Neuronal stem cell (in vitro differentiated cells): ENCODE results near the gene NRXN3.
A peak's percentile ranks its signal among the peaks of the same experiment; 100 is the strongest.

Source experiments
- DNase-seq: peaks from one replicate; pipeline ENCODE4 v3.0.0-alpha.2; 2013; ENCODE audit warnings: low spot score
- H2AFZ ChIP-seq: one replicate; pipeline ENCODE4 v1.6.1; 2013; ENCODE audit warnings: mild to moderate bottlenecking, low read length, inconsistent platforms
- H2AK5ac ChIP-seq: 2 replicates; pipeline ENCODE4 v1.6.1; 2013; ENCODE audit warnings: low read depth, mild to moderate bottlenecking, inconsistent platforms, low read length, moderate library complexity, mixed read lengths
- H2BK120ac ChIP-seq: 2 replicates; pipeline ENCODE4 v1.6.1; 2013; ENCODE audit warnings: low read depth, mild to moderate bottlenecking, inconsistent platforms, low read length, moderate library complexity, mixed read lengths
- H2BK12ac ChIP-seq: one replicate; pipeline ENCODE4 v1.6.1; 2013; ENCODE audit warnings: low read length, inconsistent platforms
- H2BK15ac ChIP-seq: 2 replicates; pipeline ENCODE4 v1.6.1; 2013; ENCODE audit warnings: mild to moderate bottlenecking, low read length, inconsistent platforms, mixed read lengths
- H2BK5ac ChIP-seq: one replicate; pipeline ENCODE4 v1.6.1; 2013; ENCODE audit warnings: inconsistent platforms, mild to moderate bottlenecking, low read length, moderate library complexity
- H3K14ac ChIP-seq: one replicate; pipeline ENCODE4 v1.6.1; 2013; ENCODE audit warnings: low read length, inconsistent platforms
- H3K18ac ChIP-seq: 2 replicates; pipeline ENCODE4 v1.6.1; 2013; ENCODE audit warnings: low read length, inconsistent platforms
- H3K23ac ChIP-seq: 2 replicates; pipeline ENCODE4 v1.6.1; 2013; ENCODE audit warnings: low read depth, mild to moderate bottlenecking, mixed read lengths, low read length, inconsistent platforms; ENCODE audit not compliant: poor library complexity
- H3K27ac ChIP-seq: replicated peaks from 3 replicates; pipeline ENCODE4 v1.5.1; 2013; ENCODE audit warnings: low read length, inconsistent platforms
- H3K27me3 ChIP-seq, 3 experiments: 2 replicates each; pipeline ENCODE4 v1.6.1; 2013; ENCODE audit warnings: low read length in 3 of 3, mild to moderate bottlenecking in 2 of 3, inconsistent platforms in 1 of 3, low read depth in 1 of 3, mixed read lengths in 1 of 3, moderate library complexity in 1 of 3; ENCODE audit not compliant: control insufficient read depth in 3 of 3, insufficient read depth in 3 of 3
- H3K36me3 ChIP-seq, 2 donors: replicated peaks in 1 of 2; 2 replicates each; pipeline ENCODE4 v1.6.1; 2013; ENCODE audit warnings: low read length in 2 of 2; ENCODE audit not compliant: control insufficient read depth in 2 of 2, insufficient read depth in 2 of 2
- H3K4ac ChIP-seq: 2 replicates; pipeline ENCODE4 v1.6.1; 2013; ENCODE audit warnings: inconsistent platforms, mild to moderate bottlenecking, low read length, moderate library complexity
- H3K4me1 ChIP-seq, 2 donors: 1 replicate in 1 of 2; 2 replicates in 1 of 2; pipeline ENCODE4 v1.6.1; 2013; ENCODE audit warnings: low read length in 2 of 2, low read depth in 1 of 2; ENCODE audit not compliant: control insufficient read depth in 2 of 2, insufficient read depth in 1 of 2
- H3K4me2 ChIP-seq: one replicate; pipeline ENCODE4 v1.6.1; 2013; ENCODE audit warnings: mild to moderate bottlenecking, low read length, inconsistent platforms; ENCODE audit not compliant: insufficient read depth, poor library complexity, severe bottlenecking
- H3K4me3 ChIP-seq, 2 donors: 2 replicates each; pipeline ENCODE4 v1.5.1; 2013; ENCODE audit warnings: low read length in 2 of 2, mild to moderate bottlenecking in 2 of 2, inconsistent platforms in 1 of 2, moderate library complexity in 1 of 2
- H3K79me1 ChIP-seq: one replicate; pipeline ENCODE4 v1.6.1; 2013; ENCODE audit warnings: low read depth, mild to moderate bottlenecking, inconsistent platforms, low read length, moderate library complexity
- H3K9ac ChIP-seq: one replicate; pipeline ENCODE4 v1.6.1; 2013; ENCODE audit warnings: mild to moderate bottlenecking, low read depth, low read length, inconsistent platforms; ENCODE audit not compliant: poor library complexity
- H3K9me3 ChIP-seq, 2 donors: replicated peaks in 1 of 2; 2 replicates each; pipeline versions ENCODE3 to v1.6.1; 2013; ENCODE audit warnings: low read length in 2 of 2, mild to moderate bottlenecking in 2 of 2, inconsistent platforms in 1 of 2, low read depth in 1 of 2, mixed read lengths in 1 of 2, moderate library complexity in 1 of 2; ENCODE audit not compliant: control insufficient read depth in 2 of 2, insufficient read depth in 1 of 2
- H4K8ac ChIP-seq: one replicate; pipeline ENCODE4 v1.6.1; 2013; ENCODE audit warnings: low read depth, mild to moderate bottlenecking, inconsistent platforms, low read length, moderate library complexity
- H4K91ac ChIP-seq: one replicate; pipeline ENCODE4 v1.6.1; 2013; ENCODE audit warnings: low read length, low read depth, mild to moderate bottlenecking, inconsistent platforms; ENCODE audit not compliant: poor library complexity
- WGBS, 2 donors: extraction: QIAGEN DNeasy Blood & Tissue Kit; methylation state at CpG; one replicate each; pipeline ENCODE4 v1.1.7; 2013; ENCODE audit warnings: missing lambda C conversion rate in 2 of 2, mixed read lengths in 1 of 2; ENCODE audit not compliant: insufficient read length in 2 of 2, insufficient replicate concordance in 1 of 2; ENCODE audit errors: extremely low coverage in 2 of 2; 5-methylcytosine and 5-hydroxymethylcytosine counted together

NRXN3 gene

GRCh38 chr14:79465651-79466050, 1295.5 kb downstream of the NRXN3 start:
- no CpG with 5 or more reads among the region's 3 CpGs for whole genome bisulfite sequencing, 2 donors
- no peaks in the 10 kb centered on the region for H3K9me3 ChIP-seq

DNA sequence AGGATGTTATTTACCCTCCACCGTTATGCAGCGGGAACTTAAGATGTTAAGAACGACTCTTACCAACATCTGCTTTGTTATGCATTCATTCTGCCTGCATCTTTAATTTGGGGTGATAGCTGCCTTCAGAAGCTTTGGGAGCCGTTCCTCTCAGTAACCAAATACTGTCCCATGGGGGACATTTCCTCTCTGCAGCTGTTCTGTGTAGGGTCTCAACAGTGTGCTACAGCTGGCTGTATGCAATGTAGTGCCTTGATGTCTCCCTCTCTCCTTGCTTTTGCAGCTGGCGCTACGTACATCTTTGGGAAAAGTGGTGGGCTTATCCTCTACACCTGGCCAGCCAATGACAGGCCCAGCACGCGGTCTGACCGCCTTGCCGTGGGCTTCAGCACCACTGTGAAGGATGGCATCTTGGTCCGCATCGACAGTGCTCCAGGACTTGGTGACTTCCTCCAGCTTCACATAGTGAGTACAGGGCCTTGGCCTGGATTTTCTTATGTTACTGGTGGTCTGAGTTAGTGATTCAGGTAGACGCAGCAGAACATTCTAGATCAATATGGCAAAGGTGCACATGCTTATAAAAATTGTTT, 1296.9 kb downstream of the NRXN3 start:
- Histone ChIP-seq H3K36me3 (no peaks in the 10 kb centered on the region), H3K14ac (no peak overlapping the region), H4K8ac (no peak overlapping the region), H3K27ac (no peak overlapping the region), H4K91ac (no peak overlapping the region), H3K4me2 (no peak overlapping the region), H3K9ac (no peak overlapping the region), H3K23ac (no peak overlapping the region), H3K18ac (no peak overlapping the region), H3K79me1 (no peaks in the 10 kb centered on the region), H3K27me3 (no peaks in the 10 kb centered on the region), H3K9me3 (no peaks in the 10 kb centered on the region), H3K4me1 (peaks cover 0 to 2% of the 10 kb centered on the region in 2 donors), H3K4ac (no peak overlapping the region), H2BK12ac (no peak overlapping the region), H2AK5ac (no peak overlapping the region), H2BK120ac (no peak overlapping the region), H3K4me3 (peak overlapping the region in 1 of 2 donors; percentile 19), H2BK5ac (no peak overlapping the region), H2BK15ac (no peak overlapping the region), H2AFZ (no peak overlapping the region)
- no peak for DNase-seq
- no CpG with 5 or more reads among the region's 13 CpGs for WGBS, 2 donors

More at GRCh38 chr14:79465651-79466050, 1295.5 kb downstream of the NRXN3 start:
- H3K36me3 ChIP-seq, result no peaks in the 10 kb centered on the region
- no peak overlapping the region for H2BK12ac ChIP-seq
- DNase-seq, result no peak
- no peaks in the 10 kb centered on the region for H3K4me1 ChIP-seq
- H3K79me1 ChIP-seq, result no peaks in the 10 kb centered on the region
- no peak overlapping the region for H4K91ac ChIP-seq
- no peak overlapping the region for H3K18ac ChIP-seq
- H3K14ac ChIP-seq, result no peak overlapping the region
- no peak overlapping the region for H2AK5ac ChIP-seq
- H3K23ac ChIP-seq, result no peak overlapping the region
- H4K8ac ChIP-seq, result no peak overlapping the region
- H3K4me2 ChIP-seq, result no peak overlapping the region
- H3K27ac ChIP-seq, result no peak overlapping the region
- H3K4me3 ChIP-seq, result no peak overlapping the region
- H2AFZ ChIP-seq, result no peak overlapping the region
- no peak overlapping the region for H2BK120ac ChIP-seq
- no peak overlapping the region for H3K4ac ChIP-seq
- no peak overlapping the region for H2BK15ac ChIP-seq
- no peaks in the 10 kb centered on the region for H3K27me3 ChIP-seq
- H3K9ac ChIP-seq, result no peak overlapping the region
- H2BK5ac ChIP-seq, result no peak overlapping the region

DNA sequence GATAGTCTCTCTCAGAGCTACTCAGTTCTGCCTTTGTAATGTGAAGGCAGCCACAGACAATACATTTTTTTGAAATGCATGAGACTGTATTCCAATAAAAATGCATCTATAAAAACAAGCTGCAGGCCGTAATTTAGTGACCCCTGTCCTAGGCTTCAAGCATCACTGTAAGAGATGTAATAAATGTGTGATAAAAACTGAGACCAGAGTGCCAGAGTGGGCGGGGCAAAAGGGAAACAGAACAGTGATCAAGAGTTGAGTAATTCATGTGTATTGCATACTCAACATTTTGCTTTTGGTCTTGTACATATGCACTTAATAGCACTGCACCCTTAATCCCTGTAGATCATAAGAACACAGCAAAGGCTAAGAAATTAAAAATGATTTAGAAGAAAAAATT, 1297.7 kb downstream of the NRXN3 start:
- H3K18ac ChIP-seq, result no peak overlapping the region
- H2BK120ac ChIP-seq, result no peak overlapping the region
- H3K4me1 ChIP-seq, result peaks cover 2% of the 10 kb centered on the region in 2 donors
- no peak overlapping the region for H3K4me2 ChIP-seq
- H3K36me3 ChIP-seq, result no peaks in the 10 kb centered on the region
- H3K79me1 ChIP-seq, result no peaks in the 10 kb centered on the region
- no peak overlapping the region for H4K91ac ChIP-seq
- no peak for DNase-seq
- WGBS, 2 donors, result no CpG with 5 or more reads among the region's 2 CpGs
- H3K27me3 ChIP-seq, result no peaks in the 10 kb centered on the region
- no peak overlapping the region for H3K4me3 ChIP-seq
- no peak overlapping the region for H3K9ac ChIP-seq
- no peak overlapping the region for H2BK5ac ChIP-seq
- no peak overlapping the region for H2AFZ ChIP-seq
- no peak overlapping the region for H2BK12ac ChIP-seq
- no peak overlapping the region for H2BK15ac ChIP-seq
- H2AK5ac ChIP-seq, result no peak overlapping the region
- no peak overlapping the region for H3K14ac ChIP-seq
- H3K4ac ChIP-seq, result no peak overlapping the region
- no peak overlapping the region for H3K23ac ChIP-seq
- H4K8ac ChIP-seq, result no peak overlapping the region
- H3K27ac ChIP-seq, result no peak overlapping the region
- no peaks in the 10 kb centered on the region for H3K9me3 ChIP-seq

DNA sequence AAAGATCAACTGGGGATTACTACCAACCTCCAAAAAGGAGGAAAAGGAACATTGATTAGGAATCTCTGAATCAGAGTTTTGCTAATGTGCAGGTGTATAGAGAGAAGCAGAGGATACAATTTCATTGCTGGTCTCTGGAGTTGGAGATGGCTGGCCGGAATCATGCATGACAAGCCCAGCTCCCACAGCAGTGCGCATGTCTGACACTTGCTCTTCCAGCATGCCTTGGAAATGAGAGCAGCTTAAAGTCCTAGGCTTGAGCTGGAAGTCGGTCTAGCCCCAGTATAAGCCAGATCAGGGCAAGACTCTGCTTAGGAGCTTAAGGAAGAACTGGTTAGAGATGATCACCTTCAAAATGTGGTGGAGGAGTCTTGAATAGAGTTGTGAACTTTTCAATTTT, 1298.3 kb downstream of the NRXN3 start:
- no peak overlapping the region for H3K4me3 ChIP-seq
- no CpG with 5 or more reads among the region's 3 CpGs for WGBS, 2 donors

More for the DNA sequence above, 1298.3 kb downstream of the NRXN3 start:
- no peaks in the 10 kb centered on the region for H3K36me3 ChIP-seq
- no peak overlapping the region for H3K14ac ChIP-seq
- H3K18ac ChIP-seq, result no peak overlapping the region
- no peak overlapping the region for H3K4me2 ChIP-seq
- H2BK5ac ChIP-seq, result no peak overlapping the region
- no peaks in the 10 kb centered on the region for H3K79me1 ChIP-seq
- H3K9ac ChIP-seq, result no peak overlapping the region
- no peak overlapping the region for H2BK15ac ChIP-seq
- no peak overlapping the region for H2BK12ac ChIP-seq
- H2AK5ac ChIP-seq, result no peak overlapping the region
- H4K91ac ChIP-seq, result no peak overlapping the region
- no peaks in the 10 kb centered on the region for H3K27me3 ChIP-seq
- H3K27ac ChIP-seq, result no peak overlapping the region
- H2BK120ac ChIP-seq, result no peak overlapping the region
- no peaks in the 10 kb centered on the region for H3K9me3 ChIP-seq
- peaks cover 2 to 5% of the 10 kb centered on the region in 2 donors for H3K4me1 ChIP-seq
- no peak overlapping the region for H3K4ac ChIP-seq
- H3K23ac ChIP-seq, result no peak overlapping the region
- no peak overlapping the region for H4K8ac ChIP-seq
- H2AFZ ChIP-seq, result no peak overlapping the region
- DNase-seq, result no peak
